Neuronal stem cell (in vitro differentiated cells): ENCODE measurements around the gene THAP2.

Experiments
- DNase-seq: peaks from one replicate; pipeline ENCODE4 v3.0.0-alpha.2; 2013; ENCODE audit warnings: low spot score
- H2AFZ ChIP-seq: one replicate; pipeline ENCODE4 v1.6.1; 2013; ENCODE audit warnings: mild to moderate bottlenecking, low read length, inconsistent platforms
- H2AK5ac ChIP-seq: 2 replicates; pipeline ENCODE4 v1.6.1; 2013; ENCODE audit warnings: low read depth, mild to moderate bottlenecking, inconsistent platforms, low read length, moderate library complexity, mixed read lengths
- H2BK120ac ChIP-seq: 2 replicates; pipeline ENCODE4 v1.6.1; 2013; ENCODE audit warnings: low read depth, mild to moderate bottlenecking, inconsistent platforms, low read length, moderate library complexity, mixed read lengths
- H2BK12ac ChIP-seq: one replicate; pipeline ENCODE4 v1.6.1; 2013; ENCODE audit warnings: low read length, inconsistent platforms
- H2BK15ac ChIP-seq: 2 replicates; pipeline ENCODE4 v1.6.1; 2013; ENCODE audit warnings: mild to moderate bottlenecking, low read length, inconsistent platforms, mixed read lengths
- H2BK5ac ChIP-seq: one replicate; pipeline ENCODE4 v1.6.1; 2013; ENCODE audit warnings: inconsistent platforms, mild to moderate bottlenecking, low read length, moderate library complexity
- H3K14ac ChIP-seq: one replicate; pipeline ENCODE4 v1.6.1; 2013; ENCODE audit warnings: low read length, inconsistent platforms
- H3K18ac ChIP-seq: 2 replicates; pipeline ENCODE4 v1.6.1; 2013; ENCODE audit warnings: low read length, inconsistent platforms
- H3K23ac ChIP-seq: 2 replicates; pipeline ENCODE4 v1.6.1; 2013; ENCODE audit warnings: low read depth, mild to moderate bottlenecking, mixed read lengths, low read length, inconsistent platforms; ENCODE audit not compliant: poor library complexity
- H3K27ac ChIP-seq: replicated peaks from 3 replicates; pipeline ENCODE4 v1.5.1; 2013; ENCODE audit warnings: low read length, inconsistent platforms
- H3K27me3 ChIP-seq, 3 experiments: 2 replicates each; pipeline ENCODE4 v1.6.1; 2013; ENCODE audit warnings: low read length in 3 of 3, mild to moderate bottlenecking in 2 of 3, inconsistent platforms in 1 of 3, low read depth in 1 of 3, mixed read lengths in 1 of 3, moderate library complexity in 1 of 3; ENCODE audit not compliant: control insufficient read depth in 3 of 3, insufficient read depth in 3 of 3
- H3K36me3 ChIP-seq, 2 donors: replicated peaks in 1 of 2; 2 replicates each; pipeline ENCODE4 v1.6.1; 2013; ENCODE audit warnings: low read length in 2 of 2; ENCODE audit not compliant: control insufficient read depth in 2 of 2, insufficient read depth in 2 of 2
- H3K4ac ChIP-seq: 2 replicates; pipeline ENCODE4 v1.6.1; 2013; ENCODE audit warnings: inconsistent platforms, mild to moderate bottlenecking, low read length, moderate library complexity
- H3K4me1 ChIP-seq, 2 donors: 1 replicate in 1 of 2; 2 replicates in 1 of 2; pipeline ENCODE4 v1.6.1; 2013; ENCODE audit warnings: low read length in 2 of 2, low read depth in 1 of 2; ENCODE audit not compliant: control insufficient read depth in 2 of 2, insufficient read depth in 1 of 2
- H3K4me2 ChIP-seq: one replicate; pipeline ENCODE4 v1.6.1; 2013; ENCODE audit warnings: mild to moderate bottlenecking, low read length, inconsistent platforms; ENCODE audit not compliant: insufficient read depth, poor library complexity, severe bottlenecking
- H3K4me3 ChIP-seq, 2 donors: 2 replicates each; pipeline ENCODE4 v1.5.1; 2013; ENCODE audit warnings: low read length in 2 of 2, mild to moderate bottlenecking in 2 of 2, inconsistent platforms in 1 of 2, moderate library complexity in 1 of 2
- H3K79me1 ChIP-seq: one replicate; pipeline ENCODE4 v1.6.1; 2013; ENCODE audit warnings: low read depth, mild to moderate bottlenecking, inconsistent platforms, low read length, moderate library complexity
- H3K9ac ChIP-seq: one replicate; pipeline ENCODE4 v1.6.1; 2013; ENCODE audit warnings: mild to moderate bottlenecking, low read depth, low read length, inconsistent platforms; ENCODE audit not compliant: poor library complexity
- H3K9me3 ChIP-seq, 2 donors: replicated peaks in 1 of 2; 2 replicates each; pipeline versions ENCODE3 to v1.6.1; 2013; ENCODE audit warnings: low read length in 2 of 2, mild to moderate bottlenecking in 2 of 2, inconsistent platforms in 1 of 2, low read depth in 1 of 2, mixed read lengths in 1 of 2, moderate library complexity in 1 of 2; ENCODE audit not compliant: control insufficient read depth in 2 of 2, insufficient read depth in 1 of 2
- H4K8ac ChIP-seq: one replicate; pipeline ENCODE4 v1.6.1; 2013; ENCODE audit warnings: low read depth, mild to moderate bottlenecking, inconsistent platforms, low read length, moderate library complexity
- H4K91ac ChIP-seq: one replicate; pipeline ENCODE4 v1.6.1; 2013; ENCODE audit warnings: low read length, low read depth, mild to moderate bottlenecking, inconsistent platforms; ENCODE audit not compliant: poor library complexity
- WGBS, 2 donors: extraction: QIAGEN DNeasy Blood & Tissue Kit; methylation state at CpG; one replicate each; pipeline ENCODE4 v1.1.7; 2013; ENCODE audit warnings: missing lambda C conversion rate in 2 of 2, mixed read lengths in 1 of 2; ENCODE audit not compliant: insufficient read length in 2 of 2, insufficient replicate concordance in 1 of 2; ENCODE audit errors: extremely low coverage in 2 of 2; 5-methylcytosine and 5-hydroxymethylcytosine counted together

THAP2 gene

GRCh38 chr12:71703206-71703605, 39.1 kb downstream of the THAP2 start:
- no CpG with 5 or more reads among the region's 2 CpGs for WGBS, 2 donors

GRCh38 chr12:71704920-71705319, 40.8 kb downstream of the THAP2 start:
- Histone ChIP-seq H3K4me3 (no peak overlapping the region), H3K14ac (no peak overlapping the region), H3K79me1 (no peaks in the 10 kb centered on the region), H3K4me2 (no peak overlapping the region), H4K91ac (no peak overlapping the region), H3K27me3 (no peaks in the 10 kb centered on the region), H2BK15ac (no peak overlapping the region), H2BK12ac (no peak overlapping the region), H3K27ac (no peak overlapping the region), H2AFZ (no peak overlapping the region), H2BK120ac (no peak overlapping the region), H3K4ac (no peak overlapping the region), H3K23ac (no peak overlapping the region), H2AK5ac (no peak overlapping the region), H3K9ac (no peak overlapping the region), H2BK5ac (no peak overlapping the region), H3K18ac (no peak overlapping the region), H3K4me1 (no peaks in the 10 kb centered on the region), H3K36me3 (peaks cover 0 to 25% of the 10 kb centered on the region in 2 donors), H4K8ac (no peak overlapping the region), H3K9me3 (no peaks in the 10 kb centered on the region)
- no CpG with 5 or more reads among the region's 2 CpGs for WGBS, 2 donors
- no peak for DNase-seq

More at GRCh38 chr12:71703206-71703605, 39.1 kb downstream of the THAP2 start:
- no peak overlapping the region for H2AK5ac ChIP-seq
- H2BK15ac ChIP-seq, result no peak overlapping the region
- H3K4me2 ChIP-seq, result no peak overlapping the region
- no peak overlapping the region for H4K91ac ChIP-seq
- no peak overlapping the region for H3K23ac ChIP-seq
- no peak overlapping the region for H3K4ac ChIP-seq
- peaks cover 0 to 41% of the 10 kb centered on the region in 2 donors for H3K36me3 ChIP-seq
- no peak overlapping the region for H3K27ac ChIP-seq
- H3K9ac ChIP-seq, result no peak overlapping the region
- no peaks in the 10 kb centered on the region for H3K9me3 ChIP-seq
- no peak overlapping the region for H2AFZ ChIP-seq
- H3K4me1 ChIP-seq, result no peaks in the 10 kb centered on the region
- DNase-seq, result no peak
- H3K18ac ChIP-seq, result no peak overlapping the region
- no peak overlapping the region for H3K4me3 ChIP-seq
- H3K79me1 ChIP-seq, result no peaks in the 10 kb centered on the region
- no peak overlapping the region for H2BK5ac ChIP-seq
- no peaks in the 10 kb centered on the region for H3K27me3 ChIP-seq
- no peak overlapping the region for H3K14ac ChIP-seq
- no peak overlapping the region for H2BK12ac ChIP-seq
- no peak overlapping the region for H4K8ac ChIP-seq
- no peak overlapping the region for H2BK120ac ChIP-seq

GRCh38 chr12:71708658-71709057, 44.6 kb downstream of the THAP2 start:
- H2AK5ac ChIP-seq, result no peak overlapping the region
- H3K79me1 ChIP-seq, result no peaks in the 10 kb centered on the region
- WGBS, 2 donors, result no CpG with 5 or more reads among the region's 1 CpG
- H3K4me2 ChIP-seq, result no peak overlapping the region
- no peaks in the 10 kb centered on the region for H3K4me1 ChIP-seq
- no peak overlapping the region for H3K4ac ChIP-seq
- H3K4me3 ChIP-seq, result no peak overlapping the region
- H2AFZ ChIP-seq, result no peak overlapping the region
- H3K9ac ChIP-seq, result no peak overlapping the region
- H4K8ac ChIP-seq, result no peak overlapping the region
- no peak overlapping the region for H2BK15ac ChIP-seq
- no peak overlapping the region for H3K14ac ChIP-seq
- H2BK12ac ChIP-seq, result no peak overlapping the region
- H2BK120ac ChIP-seq, result no peak overlapping the region
- no peaks in the 10 kb centered on the region for H3K9me3 ChIP-seq
- H3K23ac ChIP-seq, result no peak overlapping the region
- H2BK5ac ChIP-seq, result no peak overlapping the region
- DNase-seq, result no peak
- H3K27ac ChIP-seq, result no peak overlapping the region
- no peak overlapping the region for H3K18ac ChIP-seq
- H3K27me3 ChIP-seq, result no peaks in the 10 kb centered on the region
- no peak overlapping the region for H4K91ac ChIP-seq
- H3K36me3 ChIP-seq, result no peaks in the 10 kb centered on the region

GRCh38 chr12:71710276-71711125, 46.4 kb downstream of the THAP2 start:
- Histone ChIP-seq H4K91ac (no peak overlapping the region), H3K27ac (no peak overlapping the region), H3K27me3 (no peaks in the 10 kb centered on the region), H2BK12ac (no peak overlapping the region), H2AK5ac (no peak overlapping the region), H3K4me2 (no peak overlapping the region), H4K8ac (no peak overlapping the region), H3K14ac (no peak overlapping the region), H2BK5ac (no peak overlapping the region), H3K18ac (no peak overlapping the region), H3K9ac (no peak overlapping the region), H3K23ac (no peak overlapping the region), H3K4ac (no peak overlapping the region), H2BK120ac (no peak overlapping the region), H2BK15ac (no peak overlapping the region), H3K9me3 (no peaks in the 10 kb centered on the region), H3K79me1 (no peaks in the 10 kb centered on the region), H2AFZ (no peak overlapping the region), H3K4me3 (no peak overlapping the region), H3K4me1 (no peaks in the 10 kb centered on the region), H3K36me3 (no peaks in the 10 kb centered on the region)
- no peak for DNase-seq
- WGBS, 2 donors, result no CpG with 5 or more reads among the region's 7 CpGs
